A549 (cell line): ENCODE measurements around the gene CDK7.

ENCODE experiments used
- CHD2 ChIP-seq: fragments of 150-350 bp; IDR thresholded peaks from 2 replicates; pipeline ENCODE4 v1.6.1; 2014; ENCODE audit warnings: low read length; ENCODE audit not compliant: partially characterized antibody
- EP300 ChIP-seq, 2 experiments: fragments of >200 bp; sonication (Bioruptor Twin); formaldehyde crosslinking; IDR thresholded peaks; 2 replicates in 1 of 2; 3 replicates in 1 of 2; pipeline ENCODE4 v1.6.1; 2016 to 2017
- POLR2AphosphoS2 ChIP-seq: conservative IDR thresholded peaks from 2 replicates; pipeline ENCODE4 v1.6.1; 2012; ENCODE audit warnings: low read length, improper control_type of control experiment, inconsistent platforms
- SMC3 ChIP-seq: fragments of >200 bp; sonication (Bioruptor Twin); formaldehyde crosslinking; IDR thresholded peaks from 3 replicates; pipeline ENCODE4 v1.6.1; 2018; ENCODE audit warnings: inconsistent platforms
- TF ChIP-seq, protein P1 (sequence below): fragments of >200 bp; sonication (Bioruptor Twin); formaldehyde crosslinking; IDR thresholded peaks from 3 replicates; pipeline ENCODE4 v1.5.1; 2016

DNA sequence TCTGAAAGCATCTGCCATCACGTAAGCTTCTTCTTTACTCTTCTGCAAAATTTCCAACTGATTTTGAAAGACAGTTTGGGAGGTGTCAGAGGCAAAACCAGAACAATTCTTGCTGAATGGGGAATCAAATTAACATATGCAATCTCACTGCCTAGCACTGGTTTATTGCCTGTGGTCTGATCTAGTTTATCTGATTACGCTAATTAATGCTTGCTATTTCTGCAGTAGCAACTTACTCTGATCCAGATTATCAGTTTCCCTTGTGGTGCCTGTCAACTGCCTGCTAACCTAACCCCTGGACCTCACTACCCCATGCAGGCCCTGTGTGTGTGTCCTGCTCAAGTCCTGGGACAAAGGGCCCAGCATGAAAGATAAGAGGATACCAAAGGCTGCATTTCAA is 57.6 kb downstream of the CDK7 start:
- TF ChIP-seq, protein P1, sequence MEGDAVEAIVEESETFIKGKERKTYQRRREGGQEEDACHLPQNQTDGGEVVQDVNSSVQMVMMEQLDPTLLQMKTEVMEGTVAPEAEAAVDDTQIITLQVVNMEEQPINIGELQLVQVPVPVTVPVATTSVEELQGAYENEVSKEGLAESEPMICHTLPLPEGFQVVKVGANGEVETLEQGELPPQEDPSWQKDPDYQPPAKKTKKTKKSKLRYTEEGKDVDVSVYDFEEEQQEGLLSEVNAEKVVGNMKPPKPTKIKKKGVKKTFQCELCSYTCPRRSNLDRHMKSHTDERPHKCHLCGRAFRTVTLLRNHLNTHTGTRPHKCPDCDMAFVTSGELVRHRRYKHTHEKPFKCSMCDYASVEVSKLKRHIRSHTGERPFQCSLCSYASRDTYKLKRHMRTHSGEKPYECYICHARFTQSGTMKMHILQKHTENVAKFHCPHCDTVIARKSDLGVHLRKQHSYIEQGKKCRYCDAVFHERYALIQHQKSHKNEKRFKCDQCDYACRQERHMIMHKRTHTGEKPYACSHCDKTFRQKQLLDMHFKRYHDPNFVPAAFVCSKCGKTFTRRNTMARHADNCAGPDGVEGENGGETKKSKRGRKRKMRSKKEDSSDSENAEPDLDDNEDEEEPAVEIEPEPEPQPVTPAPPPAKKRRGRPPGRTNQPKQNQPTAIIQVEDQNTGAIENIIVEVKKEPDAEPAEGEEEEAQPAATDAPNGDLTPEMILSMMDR = no peak
- TF ChIP-seq CHD2 (no peak), SMC3 (no peak), EP300 (IDR thresholded peaks at IDR 0.05) (no peak), POLR2AphosphoS2 (no peak)
